Peyer's patch (tissue), 4 donors: ENCODE measurements around the gene DPF3.

Experiments used
- CTCF ChIP-seq, 6 experiments: fragments of 450-650 bp in 4 of 6; fragments of 200-600 bp in 2 of 6; sonication (generic) in 1 of 6; IDR thresholded peaks; one replicate each; pipeline ENCODE4 v1.5.1; 2017 to 2019; ENCODE audit warnings: antibody characterized with exemption in 6 of 6, mild to moderate bottlenecking in 3 of 6, moderate library complexity in 1 of 6
- POLR2A ChIP-seq, 2 donors: fragments of 450-650 bp; IDR thresholded peaks; one replicate each; pipeline ENCODE4 v1.5.1; 2017; ENCODE audit warnings: antibody characterized with exemption in 2 of 2, mild to moderate bottlenecking in 2 of 2, moderate library complexity in 2 of 2

GRCh38 chr14:72888192-72888591 lies 5.7 kb downstream of the DPF3 start:
- TF ChIP-seq CTCF (IDR thresholded peaks at IDR 0.05) (no peak), POLR2A (IDR thresholded peaks at IDR 0.05) (no peak)
